Measurements from ENCODE around the gene SMURF1.
"Not testable (repeated sequence)": the region's sequence is repeated elsewhere in the genome, so short reads cannot be mapped to it uniquely, and the experiment has no call there.

Gene SMURF1

GRCh38 chr7:99108613-99109012 lies 35.3 kb downstream of the SMURF1 start:
- ChIA-PET POLR2A (ENCODE audit: low non-redundant PET) (no interaction called here), CTCF (no interaction called here)
- DNase-seq (ENCODE audit: low spot score) = no peak
- no peak for TF ChIP-seq CTCF (conservative IDR thresholded peaks at IDR 0.05; ENCODE audit: low read depth)
- H3K27ac ChIP-seq = peak overlapping the region; percentile 71

GRCh38 chr7:99106821-99107241 lies 37.1 kb downstream of the SMURF1 start:
- POLR2A ChIA-PET (ENCODE audit: low non-redundant PET) = no interaction called here
- no peak for TF ChIP-seq CTCF (conservative IDR thresholded peaks at IDR 0.05; ENCODE audit: low read depth)
- peak; percentile 60 for DNase-seq (ENCODE audit: low spot score)
- H3K27ac ChIP-seq = peak overlapping the region; percentile 81
- CTCF ChIA-PET = interaction anchor here (0.7 kb wide), 1 partner anchor 142 kb away, joined by 4 read pairs; no protein-coding TSS in a partner anchor

- no peak for DNase-seq (ENCODE audit: low spot score)
- ChIA-PET POLR2A (ENCODE audit: low non-redundant PET) (no interaction called here), CTCF (interaction anchor here (0.7 kb wide), 1 partner anchor 142 kb away, joined by 4 read pairs; no protein-coding TSS in a partner anchor)
- H3K27ac ChIP-seq = peak overlapping the region; percentile 81
- no peak for TF ChIP-seq CTCF (conservative IDR thresholded peaks at IDR 0.05; ENCODE audit: low read depth)
Observed at GRCh38 chr7:99106411-99106810, 37.5 kb downstream of the SMURF1 start.

GRCh38 chr7:99105756-99106155 lies 38.2 kb downstream of the SMURF1 start:
- H3K27ac ChIP-seq = no peak overlapping the region
- TF ChIP-seq CTCF (conservative IDR thresholded peaks at IDR 0.05; ENCODE audit: low read depth) = no peak
- ChIA-PET POLR2A (ENCODE audit: low non-redundant PET) (no interaction called here), CTCF (no interaction called here)
- DNase-seq (ENCODE audit: low spot score) = no peak

GRCh38 chr7:99104631-99105030 lies 39.3 kb downstream of the SMURF1 start:
- no peak for TF ChIP-seq CTCF (conservative IDR thresholded peaks at IDR 0.05; ENCODE audit: low read depth)
- H3K27ac ChIP-seq = no peak overlapping the region
- no peak for DNase-seq (ENCODE audit: low spot score)
- CTCF ChIA-PET = no interaction called here
- POLR2A ChIA-PET (ENCODE audit: low non-redundant PET) = no interaction called here

GRCh38 chr7:99103836-99104235 lies 40.1 kb downstream of the SMURF1 start:
- peak overlapping the region; percentile 70 for H3K27ac ChIP-seq
- DNase-seq (ENCODE audit: low spot score); POLR2A ChIA-PET (ENCODE audit: low non-redundant PET): not testable (repeated sequence)
- CTCF ChIA-PET = interaction anchor here (0.6 kb wide), 1 partner anchor 34 kb away, joined by 3 read pairs; no protein-coding TSS in a partner anchor

GRCh38 chr7:99102809-99103690 lies 40.9 kb downstream of the SMURF1 start:
- H3K27ac ChIP-seq = peak overlapping the region; percentile 67
- POLR2A ChIA-PET (ENCODE audit: low non-redundant PET) = no interaction called here
- DNase-seq (ENCODE audit: low spot score) = peak; percentile 82
- CTCF ChIA-PET = interaction anchor here (0.6 kb wide), 1 partner anchor 35 kb away, joined by 3 read pairs; no protein-coding TSS in a partner anchor
- TF ChIP-seq CTCF (conservative IDR thresholded peaks at IDR 0.05; ENCODE audit: low read depth) = no peak
